Hindlimb muscle (tissue), 1 donor: ENCODE measurements around the gene RNF214. TPM values are rescaled to one million over a fixed set of nuclear protein-coding genes. Genes with fewer than 3 reads are reported as not detected.
A peak's percentile ranks its signal among the peaks of the same experiment; 100 is the strongest.
"Not testable (repeated sequence)": the region's sequence is repeated elsewhere in the genome, so short reads cannot be mapped to it uniquely, and the experiment has no call there.

Source experiments
- DNase-seq: peaks from one replicate; pipeline ENCODE4 v3.0.0-alpha.2; 2013
- polyA plus RNA-seq: library from polyadenylated mRNA; unstranded; fragments of 120-200 nt; gene quantifications from one replicate; pipeline ENCODE4 v1.2.1, GENCODE V29; 2013; ENCODE audit not compliant: insufficient read length

Gene RNF214
- 20.9 TPM for polyA plus RNA-seq

GRCh38 chr11:117232092-117232878, at the start of gene RNF214:
Gene RNF214, plus strand, starts transcription at chr11:117232671. Its CDS starts 1,602 bp downstream, at chr11:117234273.
- DNase-seq = peak; percentile 93

DNA sequence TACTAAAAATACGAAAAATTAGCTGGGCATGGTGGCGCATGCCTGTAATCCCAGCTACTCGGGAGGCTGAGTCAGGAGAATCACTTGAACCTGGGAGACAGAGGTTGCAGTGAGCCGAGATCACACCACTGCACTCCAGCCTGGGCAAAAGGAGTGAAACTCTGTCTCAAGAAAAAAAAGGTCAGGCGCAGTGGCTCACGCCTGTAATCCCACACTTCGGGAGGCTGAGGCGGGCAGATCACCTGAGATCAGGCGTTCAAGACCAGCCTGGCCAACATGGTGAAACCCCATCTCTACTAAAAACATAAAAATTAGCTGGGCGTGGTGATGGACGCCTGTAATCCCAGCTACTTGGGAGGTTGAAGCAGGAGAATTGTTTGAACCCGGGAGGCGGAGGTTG, 49.3 kb upstream of the RNF214 start:
- not testable (repeated sequence) for DNase-seq

GRCh38 chr11:117183724-117184349, 48.6 kb upstream of the RNF214 start:
- no peak for DNase-seq

DNA sequence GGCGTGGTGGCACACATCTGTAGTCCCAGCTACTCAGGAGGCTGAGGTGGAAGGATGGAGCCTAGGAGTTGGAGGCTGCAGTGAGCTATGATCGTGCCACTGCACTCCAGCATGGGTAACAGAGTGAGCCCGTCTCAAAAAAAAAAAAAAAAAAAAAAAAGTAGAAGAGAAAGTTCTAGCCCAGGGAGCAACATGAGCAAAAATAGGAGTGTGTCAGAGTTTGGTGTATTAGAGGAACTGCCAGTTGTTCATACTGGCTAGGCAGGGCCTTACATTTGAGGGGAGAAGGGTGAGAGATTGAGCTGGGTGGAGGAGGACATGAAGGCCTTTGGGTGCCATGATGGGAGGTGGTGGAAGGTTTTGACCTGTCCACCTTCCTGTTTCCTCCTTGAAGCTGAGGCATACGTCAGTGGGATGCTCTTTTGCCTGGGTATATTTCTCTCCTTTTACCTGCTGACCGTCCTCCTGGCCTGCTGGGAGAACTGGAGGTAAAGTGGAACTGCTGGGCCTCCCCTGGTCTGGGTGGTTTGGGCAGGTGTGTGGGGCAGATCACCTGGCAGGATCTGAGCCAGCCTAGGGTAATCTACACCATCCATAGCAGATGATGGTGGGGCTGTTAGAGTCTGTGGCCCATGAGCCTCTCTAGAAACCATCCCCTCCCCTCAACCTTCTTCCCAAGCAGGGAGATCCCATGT, 46.6 kb upstream of the RNF214 start:
- no peak for DNase-seq

DNA sequence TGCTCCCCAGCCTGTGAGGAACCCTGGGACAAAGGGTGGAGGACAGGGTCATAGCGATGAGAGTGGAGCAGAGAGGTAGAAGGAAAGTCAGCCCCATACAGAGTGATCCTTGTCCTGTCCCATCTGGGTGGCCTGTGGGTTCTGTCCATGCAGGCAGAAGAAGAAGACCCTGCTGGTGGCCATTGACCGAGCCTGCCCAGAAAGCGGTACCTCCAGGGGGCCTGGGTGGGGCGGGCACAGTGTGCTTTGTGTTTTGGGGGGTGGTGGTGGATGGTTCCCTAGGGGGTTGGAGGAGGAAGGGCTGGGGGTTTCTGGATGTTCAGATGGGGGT, 46.1 kb upstream of the RNF214 start:
- no peak for DNase-seq

DNA sequence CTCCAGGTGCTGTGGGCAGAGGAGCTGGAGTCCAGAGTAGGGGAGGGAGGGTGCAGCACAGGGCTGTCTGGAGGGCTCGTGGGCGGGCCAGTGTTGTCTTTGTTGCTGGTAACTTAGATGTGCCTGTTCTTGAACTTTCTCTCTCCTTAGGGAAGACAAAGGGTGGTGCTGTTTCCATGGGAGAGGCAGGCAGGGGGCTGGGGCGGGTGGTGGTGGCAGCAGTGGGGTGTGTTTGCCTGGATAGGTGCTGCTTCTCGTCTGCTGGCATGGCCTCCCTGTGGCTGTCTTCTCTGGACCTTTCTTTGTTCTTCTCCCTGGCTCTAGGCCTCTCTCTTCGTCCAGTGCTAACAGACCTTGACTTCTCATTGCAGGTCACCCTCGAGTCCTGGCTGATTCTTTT, 45.5 kb upstream of the RNF214 start:
- DNase-seq = no peak

- no peak for DNase-seq
Observed at GRCh38 chr11:117187428-117187798, 45.1 kb upstream of the RNF214 start.

DNA sequence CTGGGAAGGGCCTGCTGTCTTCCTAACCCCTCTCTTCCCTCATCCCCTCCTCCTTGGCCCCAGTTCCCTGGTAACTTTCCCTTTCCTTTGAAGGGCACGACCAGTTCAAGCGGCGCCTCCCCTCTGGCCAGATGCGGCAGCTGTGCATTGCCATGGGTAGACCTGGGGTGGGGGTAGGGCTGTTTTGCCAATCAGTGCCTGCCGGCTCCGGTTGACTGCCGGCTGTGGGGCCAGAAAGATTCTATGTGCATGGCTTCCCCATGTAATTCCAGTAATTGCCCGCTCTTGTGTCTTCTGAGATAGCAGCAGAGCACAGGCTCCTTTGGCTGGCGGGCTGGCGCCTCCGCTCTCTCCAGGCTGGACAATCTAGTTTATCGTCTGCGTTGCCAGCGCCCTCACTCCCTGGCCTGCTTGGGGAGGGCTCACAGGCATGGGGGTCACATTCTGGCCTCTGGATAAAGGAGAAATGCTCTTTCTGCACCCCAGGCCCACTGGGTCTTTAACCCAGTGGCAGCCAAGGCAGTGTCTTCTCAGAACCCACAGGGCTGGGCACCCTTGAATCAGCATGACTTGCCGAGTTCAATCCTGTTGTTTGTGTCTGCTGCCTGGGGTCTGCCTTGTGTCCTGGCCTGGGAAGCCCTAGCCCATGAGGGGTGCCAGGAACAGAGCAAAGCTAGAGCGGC, 44.5 kb upstream of the RNF214 start:
- no peak for DNase-seq

GRCh38 chr11:117188620-117189081, 43.8 kb upstream of the RNF214 start:
- DNase-seq = no peak

- no peak for DNase-seq
Observed at GRCh38 chr11:117189191-117189940, 43.1 kb upstream of the RNF214 start.

- no peak for DNase-seq
Observed at GRCh38 chr11:117189941-117190544, 42.4 kb upstream of the RNF214 start.

DNA sequence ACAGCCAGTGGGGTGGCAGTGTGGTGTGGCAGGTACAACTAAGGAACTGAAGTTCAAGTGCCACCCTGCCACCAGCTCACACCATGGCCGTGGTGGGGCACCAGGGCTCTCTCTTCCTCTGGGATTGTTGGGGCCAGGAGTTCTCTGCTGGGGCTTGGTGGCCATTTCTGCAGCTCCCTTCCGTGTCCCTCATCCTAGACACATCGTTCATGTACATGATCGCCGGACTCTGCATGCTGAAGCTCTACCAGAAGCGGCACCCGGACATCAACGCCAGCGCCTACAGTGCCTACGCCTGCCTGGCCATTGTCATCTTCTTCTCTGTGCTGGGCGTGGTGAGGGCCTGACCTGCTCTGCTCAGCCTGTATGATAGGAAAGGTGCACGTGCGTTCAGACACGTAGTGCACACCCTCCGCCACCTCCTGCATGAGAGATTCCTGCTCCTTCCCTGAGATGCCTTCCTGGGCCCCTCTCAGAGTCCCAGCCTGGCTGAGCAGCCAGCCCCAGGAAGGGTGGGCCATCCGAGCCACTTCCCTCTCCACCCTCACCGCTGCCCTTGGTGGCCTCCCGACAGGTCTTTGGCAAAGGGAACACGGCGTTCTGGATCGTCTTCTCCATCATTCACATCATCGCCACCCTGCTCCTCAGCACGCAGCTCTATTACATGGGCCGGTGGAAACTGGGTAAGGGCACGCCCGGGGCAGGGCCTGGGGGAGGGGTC, 40.6 kb upstream of the RNF214 start:
- DNase-seq = no peak

GRCh38 chr11:117192401-117192875, 40.0 kb upstream of the RNF214 start:
- DNase-seq = no peak

GRCh38 chr11:117193130-117194020, 39.1 kb upstream of the RNF214 start:
- DNase-seq = no peak

- DNase-seq = no peak
Observed at GRCh38 chr11:117194267-117194666, 38.2 kb upstream of the RNF214 start.

GRCh38 chr11:117195258-117195657, 37.2 kb upstream of the RNF214 start:
- no peak for DNase-seq

- DNase-seq = no peak
Observed at GRCh38 chr11:117195761-117196160, 36.7 kb upstream of the RNF214 start.

DNA sequence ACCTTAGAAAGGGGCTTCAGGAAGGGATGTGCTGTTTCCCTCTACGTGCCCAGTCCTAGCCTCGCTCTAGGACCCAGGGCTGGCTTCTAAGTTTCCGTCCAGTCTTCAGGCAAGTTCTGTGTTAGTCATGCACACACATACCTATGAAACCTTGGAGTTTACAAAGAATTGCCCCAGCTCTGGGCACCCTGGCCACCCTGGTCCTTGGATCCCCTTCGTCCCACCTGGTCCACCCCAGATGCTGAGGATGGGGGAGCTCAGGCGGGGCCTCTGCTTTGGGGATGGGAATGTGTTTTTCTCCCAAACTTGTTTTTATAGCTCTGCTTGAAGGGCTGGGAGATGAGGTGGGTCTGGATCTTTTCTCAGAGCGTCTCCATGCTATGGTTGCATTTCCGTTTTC, 35.5 kb upstream of the RNF214 start:
- DNase-seq = no peak

DNA sequence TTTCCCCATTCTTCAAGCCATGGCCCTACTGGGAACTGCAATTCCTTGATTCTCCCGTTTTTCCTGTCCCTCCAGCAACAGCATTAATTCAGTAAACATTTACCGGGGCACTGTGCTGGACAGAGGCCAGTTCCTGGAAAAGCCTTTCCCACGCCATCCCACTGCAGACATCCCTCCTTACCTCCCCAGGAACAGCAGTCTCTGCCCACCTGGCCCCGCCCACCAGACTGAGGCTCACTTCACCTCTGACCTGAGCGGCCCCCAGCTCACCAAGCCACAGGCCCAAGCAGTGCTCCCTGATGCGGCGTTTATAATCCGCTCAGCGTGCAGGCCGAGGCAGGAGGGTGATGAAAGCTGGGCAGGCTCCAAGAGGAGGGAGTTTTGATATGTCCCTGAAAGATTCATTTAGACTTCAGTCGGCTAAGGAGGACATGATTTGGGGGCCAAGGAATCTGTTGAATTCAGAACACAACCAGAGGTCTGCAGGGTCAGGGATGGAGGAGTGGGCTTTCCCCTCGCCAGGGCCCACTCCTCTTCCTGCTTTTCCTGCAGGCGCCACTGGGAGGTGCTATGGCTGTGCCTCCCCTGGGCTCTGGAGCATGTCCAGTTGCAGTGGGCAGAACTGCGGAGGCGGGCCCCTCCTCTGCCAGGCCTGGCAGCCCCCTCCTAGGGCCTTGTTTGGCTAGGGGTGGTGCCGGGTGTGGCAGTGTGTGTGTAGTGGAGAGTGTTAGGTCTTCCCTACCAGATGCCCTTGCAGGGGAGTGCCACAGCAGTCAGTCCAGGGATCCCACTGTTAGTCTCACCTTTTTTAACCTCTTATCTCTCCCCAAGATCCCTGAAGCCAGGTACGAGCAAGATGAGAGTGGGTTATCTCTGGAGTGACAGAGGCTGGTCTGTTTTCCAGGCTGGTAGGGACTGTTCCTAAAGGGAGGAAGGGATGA, 34.7 kb upstream of the RNF214 start:
- DNase-seq = no peak
